Ovary (tissue), 3 donors: ENCODE results near the gene RAD23B.

Experiments used
- EP300 ChIP-seq: sonication (generic); formaldehyde crosslinking; IDR thresholded peaks from one replicate; pipeline ENCODE4 v1.6.1; 2017; ENCODE audit warnings: antibody characterized with exemption
- POLR2A ChIP-seq: fragments of 450-650 bp; IDR thresholded peaks from one replicate; pipeline ENCODE4 v1.6.1; 2017; ENCODE audit warnings: antibody characterized with exemption, mild to moderate bottlenecking, moderate library complexity
- TF ChIP-seq, protein P1 (sequence below), 3 donors: fragments of 450-650 bp in 2 of 3; fragments of 200-600 bp in 1 of 3; IDR thresholded peaks; one replicate each; pipeline versions ENCODE4 v1.5.1 to v1.8.0; 2016 to 2022; ENCODE audit warnings: antibody characterized with exemption in 3 of 3, mild to moderate bottlenecking in 1 of 3
- donor health status: DM: no; HTN: no; CAD: no.

DNA sequence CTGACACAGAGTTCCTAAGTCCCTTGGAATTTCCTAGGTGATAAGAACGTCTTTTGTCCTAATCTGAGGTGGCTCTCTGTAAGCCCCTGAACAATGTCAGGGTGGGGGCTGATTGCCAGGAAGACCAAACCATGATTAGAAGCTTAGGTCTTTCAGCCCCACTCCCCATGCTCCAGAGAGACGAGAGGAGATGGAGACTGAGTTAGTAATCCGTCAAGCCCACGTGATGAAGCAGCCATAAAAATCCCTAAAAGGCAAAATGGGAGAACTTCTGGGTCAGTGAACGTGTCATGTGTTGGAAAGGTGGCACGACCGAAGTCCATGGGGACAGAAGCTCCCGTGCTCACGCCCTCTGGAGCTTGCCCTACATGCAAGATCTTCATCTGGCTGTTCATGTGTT, 85.6 kb downstream of the RAD23B start:
- TF ChIP-seq, protein P1, sequence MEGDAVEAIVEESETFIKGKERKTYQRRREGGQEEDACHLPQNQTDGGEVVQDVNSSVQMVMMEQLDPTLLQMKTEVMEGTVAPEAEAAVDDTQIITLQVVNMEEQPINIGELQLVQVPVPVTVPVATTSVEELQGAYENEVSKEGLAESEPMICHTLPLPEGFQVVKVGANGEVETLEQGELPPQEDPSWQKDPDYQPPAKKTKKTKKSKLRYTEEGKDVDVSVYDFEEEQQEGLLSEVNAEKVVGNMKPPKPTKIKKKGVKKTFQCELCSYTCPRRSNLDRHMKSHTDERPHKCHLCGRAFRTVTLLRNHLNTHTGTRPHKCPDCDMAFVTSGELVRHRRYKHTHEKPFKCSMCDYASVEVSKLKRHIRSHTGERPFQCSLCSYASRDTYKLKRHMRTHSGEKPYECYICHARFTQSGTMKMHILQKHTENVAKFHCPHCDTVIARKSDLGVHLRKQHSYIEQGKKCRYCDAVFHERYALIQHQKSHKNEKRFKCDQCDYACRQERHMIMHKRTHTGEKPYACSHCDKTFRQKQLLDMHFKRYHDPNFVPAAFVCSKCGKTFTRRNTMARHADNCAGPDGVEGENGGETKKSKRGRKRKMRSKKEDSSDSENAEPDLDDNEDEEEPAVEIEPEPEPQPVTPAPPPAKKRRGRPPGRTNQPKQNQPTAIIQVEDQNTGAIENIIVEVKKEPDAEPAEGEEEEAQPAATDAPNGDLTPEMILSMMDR (IDR thresholded peaks at IDR 0.05), result no peak
- TF ChIP-seq POLR2A (no peak), EP300 (no peak)
